ENCODE results near the gene TEX13D.

GRCh38 chrX:124335598-124335997, 3.1 kb downstream of the TEX13D start:
- TF ChIP-seq RFX5 (IDR thresholded peaks at IDR 0.05; ENCODE audit: low read length) (no peak), CTCF (IDR thresholded peaks at IDR 0.05) (no peak), GATA2 (CRISPR knock-in tag; IDR thresholded peaks at IDR 0.05) (no peak), EZH2phosphoT487 (IDR thresholded peaks at IDR 0.05; ENCODE audit: borderline replicate concordance, low read depth) (no peak), NFIC (IDR thresholded peaks at IDR 0.05; ENCODE audit: borderline replicate concordance) (no peak), MAX (IDR thresholded peaks at IDR 0.05; ENCODE audit: low read depth) (no peak), ZBTB33 (IDR thresholded peaks at IDR 0.05; ENCODE audit: borderline replicate concordance, low read depth) (no peak), RCOR1 (IDR thresholded peaks at IDR 0.05; ENCODE audit: low read length) (no peak)
